Breast epithelium (tissue), 3 donors: Measurements from ENCODE around the gene RASAL3.

Experiments used
- POLR2A ChIP-seq: fragments of 450-650 bp; IDR thresholded peaks from one replicate; pipeline ENCODE4 v1.6.1; 2016; ENCODE audit warnings: antibody characterized with exemption, mild to moderate bottlenecking, moderate library complexity
- POLR2AphosphoS5 ChIP-seq, 3 donors: sonication (generic); formaldehyde crosslinking; IDR thresholded peaks; one replicate each; pipeline ENCODE4 v1.6.1; 2017; ENCODE audit warnings: antibody characterized with exemption in 3 of 3
- TF ChIP-seq, protein P1 (sequence below), 3 donors: fragments of 450-650 bp; IDR thresholded peaks; one replicate each; pipeline ENCODE4 v1.5.1; 2016 to 2017; ENCODE audit warnings: antibody characterized with exemption in 3 of 3, mild to moderate bottlenecking in 3 of 3, moderate library complexity in 3 of 3

DNA sequence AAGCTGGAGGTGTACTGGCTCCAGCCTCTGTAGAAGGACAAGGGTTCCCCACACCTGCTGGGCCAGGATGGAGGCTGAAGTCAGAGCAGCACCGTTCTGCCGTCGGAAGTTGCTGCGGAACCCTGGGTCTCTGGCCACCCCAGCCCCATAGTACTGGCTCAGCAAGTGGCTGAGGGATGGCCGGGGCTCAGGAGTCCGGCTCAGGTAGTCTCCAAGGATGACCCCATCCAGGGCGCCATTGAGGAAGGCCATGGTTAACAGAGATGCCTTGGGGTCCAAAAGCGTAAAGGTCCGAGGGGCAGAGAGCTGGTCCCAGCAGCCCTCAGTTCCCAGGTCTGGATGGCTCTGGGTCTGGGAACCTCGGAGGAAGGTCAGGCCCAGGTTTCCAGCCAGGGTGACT is 11.3 kb upstream of the RASAL3 start:
- no peak for TF ChIP-seq POLR2A
- TF ChIP-seq, protein P1, sequence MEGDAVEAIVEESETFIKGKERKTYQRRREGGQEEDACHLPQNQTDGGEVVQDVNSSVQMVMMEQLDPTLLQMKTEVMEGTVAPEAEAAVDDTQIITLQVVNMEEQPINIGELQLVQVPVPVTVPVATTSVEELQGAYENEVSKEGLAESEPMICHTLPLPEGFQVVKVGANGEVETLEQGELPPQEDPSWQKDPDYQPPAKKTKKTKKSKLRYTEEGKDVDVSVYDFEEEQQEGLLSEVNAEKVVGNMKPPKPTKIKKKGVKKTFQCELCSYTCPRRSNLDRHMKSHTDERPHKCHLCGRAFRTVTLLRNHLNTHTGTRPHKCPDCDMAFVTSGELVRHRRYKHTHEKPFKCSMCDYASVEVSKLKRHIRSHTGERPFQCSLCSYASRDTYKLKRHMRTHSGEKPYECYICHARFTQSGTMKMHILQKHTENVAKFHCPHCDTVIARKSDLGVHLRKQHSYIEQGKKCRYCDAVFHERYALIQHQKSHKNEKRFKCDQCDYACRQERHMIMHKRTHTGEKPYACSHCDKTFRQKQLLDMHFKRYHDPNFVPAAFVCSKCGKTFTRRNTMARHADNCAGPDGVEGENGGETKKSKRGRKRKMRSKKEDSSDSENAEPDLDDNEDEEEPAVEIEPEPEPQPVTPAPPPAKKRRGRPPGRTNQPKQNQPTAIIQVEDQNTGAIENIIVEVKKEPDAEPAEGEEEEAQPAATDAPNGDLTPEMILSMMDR (IDR thresholded peaks at IDR 0.05): no peak
- no peak for TF ChIP-seq POLR2AphosphoS5 (IDR thresholded peaks at IDR 0.05)
